ENCODE data around the gene PCNX1. TPM values are rescaled to one million over a fixed set of nuclear protein-coding genes. Genes with fewer than 3 reads are reported as not detected.
"Not testable (repeated sequence)": the region's sequence is repeated elsewhere in the genome, so short reads cannot be mapped to it uniquely, and the experiment has no call there.

The PCNX1 gene
- total RNA-seq, 1 donor from 2014 or later, result 68.8 TPM

DNA sequence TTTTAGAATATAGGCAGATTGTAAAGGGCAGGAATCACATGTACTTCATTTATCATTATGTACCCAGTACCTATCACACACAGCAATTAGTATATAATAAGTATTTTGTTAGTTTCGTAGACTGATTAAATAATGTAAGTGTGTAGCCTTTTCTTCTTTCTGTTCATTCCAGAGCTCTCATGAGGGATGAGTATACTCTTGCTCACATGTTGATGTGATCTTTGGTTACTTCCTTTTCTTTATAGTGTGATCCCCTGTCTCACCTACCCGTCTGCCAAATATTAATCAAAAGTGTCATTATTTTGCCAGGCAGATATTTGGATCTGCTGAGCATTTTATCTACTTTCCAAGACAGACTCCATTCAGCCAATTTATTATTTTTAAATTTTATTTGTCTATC is 156.1 kb downstream of the PCNX1 start:
- Mint-ChIP-seq H3K27ac (ENCODE audit: unreplicated experiment) (no peak overlapping the region), H3K36me3 (ENCODE audit: low read depth, unreplicated experiment) (peaks cover 45% of the 10 kb centered on the region), H3K4me1 (ENCODE audit: unreplicated experiment) (peaks cover 2% of the 10 kb centered on the region), H3K27me3 (ENCODE audit: unreplicated experiment) (no peaks in the 10 kb centered on the region), H3K9me3 (ENCODE audit: unreplicated experiment) (no peaks in the 10 kb centered on the region), H3K4me3 (ENCODE audit: unreplicated experiment) (no peak overlapping the region)
- no peak for DNase-seq (ENCODE audit: low spot score)
- TF ChIP-seq, protein P1, sequence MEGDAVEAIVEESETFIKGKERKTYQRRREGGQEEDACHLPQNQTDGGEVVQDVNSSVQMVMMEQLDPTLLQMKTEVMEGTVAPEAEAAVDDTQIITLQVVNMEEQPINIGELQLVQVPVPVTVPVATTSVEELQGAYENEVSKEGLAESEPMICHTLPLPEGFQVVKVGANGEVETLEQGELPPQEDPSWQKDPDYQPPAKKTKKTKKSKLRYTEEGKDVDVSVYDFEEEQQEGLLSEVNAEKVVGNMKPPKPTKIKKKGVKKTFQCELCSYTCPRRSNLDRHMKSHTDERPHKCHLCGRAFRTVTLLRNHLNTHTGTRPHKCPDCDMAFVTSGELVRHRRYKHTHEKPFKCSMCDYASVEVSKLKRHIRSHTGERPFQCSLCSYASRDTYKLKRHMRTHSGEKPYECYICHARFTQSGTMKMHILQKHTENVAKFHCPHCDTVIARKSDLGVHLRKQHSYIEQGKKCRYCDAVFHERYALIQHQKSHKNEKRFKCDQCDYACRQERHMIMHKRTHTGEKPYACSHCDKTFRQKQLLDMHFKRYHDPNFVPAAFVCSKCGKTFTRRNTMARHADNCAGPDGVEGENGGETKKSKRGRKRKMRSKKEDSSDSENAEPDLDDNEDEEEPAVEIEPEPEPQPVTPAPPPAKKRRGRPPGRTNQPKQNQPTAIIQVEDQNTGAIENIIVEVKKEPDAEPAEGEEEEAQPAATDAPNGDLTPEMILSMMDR (IDR thresholded peaks at IDR 0.05; ENCODE audit: unreplicated experiment), result no peak

DNA sequence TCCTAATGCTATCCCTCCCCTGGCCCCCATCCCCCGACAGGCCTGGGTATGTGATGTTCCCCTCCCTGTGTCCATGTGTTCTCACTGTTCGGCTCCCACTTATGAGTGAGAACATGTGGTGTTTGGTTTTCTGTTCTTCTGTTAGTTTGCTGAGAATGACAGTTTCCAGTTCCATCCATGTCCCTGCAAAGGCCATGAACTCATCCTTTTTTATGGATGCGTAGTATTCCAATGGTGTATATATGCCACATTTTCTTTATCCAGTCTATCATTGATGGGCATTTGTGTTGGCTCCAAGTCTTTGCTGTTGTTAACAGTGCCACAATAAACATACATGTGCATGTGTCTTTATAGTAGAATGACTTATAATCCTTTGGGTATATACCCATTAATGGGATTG is 157.5 kb downstream of the PCNX1 start:
- H3K4me3 Mint-ChIP-seq (ENCODE audit: unreplicated experiment); DNase-seq (ENCODE audit: low spot score); H3K27me3 Mint-ChIP-seq (ENCODE audit: unreplicated experiment); H3K27ac Mint-ChIP-seq (ENCODE audit: unreplicated experiment); H3K9me3 Mint-ChIP-seq (ENCODE audit: unreplicated experiment); H3K4me1 Mint-ChIP-seq (ENCODE audit: unreplicated experiment): not testable (repeated sequence)
- peaks cover 43% of the 10 kb centered on the region for H3K36me3 Mint-ChIP-seq (ENCODE audit: low read depth, unreplicated experiment)

DNA sequence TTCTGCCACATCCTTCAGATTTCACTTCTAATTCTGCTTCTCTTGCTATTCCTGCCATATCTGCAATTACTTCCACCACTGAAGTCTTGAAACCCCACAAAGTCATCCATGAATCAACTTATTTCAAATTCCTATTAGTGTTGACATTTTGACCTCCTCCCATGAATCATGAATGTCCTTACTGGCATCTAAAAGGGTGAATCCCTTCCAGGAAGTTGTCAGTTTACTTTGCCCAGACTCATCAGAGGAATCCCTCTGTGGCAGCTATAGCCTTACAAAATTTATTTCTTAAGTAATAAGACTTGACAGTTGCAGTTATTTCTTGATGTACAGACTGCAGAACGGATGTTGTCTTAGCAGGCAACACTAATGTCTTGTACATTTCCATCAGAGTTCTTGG is 162.9 kb downstream of the PCNX1 start:
- TF ChIP-seq, protein P1 (IDR thresholded peaks at IDR 0.05; ENCODE audit: unreplicated experiment), result no peak

DNA sequence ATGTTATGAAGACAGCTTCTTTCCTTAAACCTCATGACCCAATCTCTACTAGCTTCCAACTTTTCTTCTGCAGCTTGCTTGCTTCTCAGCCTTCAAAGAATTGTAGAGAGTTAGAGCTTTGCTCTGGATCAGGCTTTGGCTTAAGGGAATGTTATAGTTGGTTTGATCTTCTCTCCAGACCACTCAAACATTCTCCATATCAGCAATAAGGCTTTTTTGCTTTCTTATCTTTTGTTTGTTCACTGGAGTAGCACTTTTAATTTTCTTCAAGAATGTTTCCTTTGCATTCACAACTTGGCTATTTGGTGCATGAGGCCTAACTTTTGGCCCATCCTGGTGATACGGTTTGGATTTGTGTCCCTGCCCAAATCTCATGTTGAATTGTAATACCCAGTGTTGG is 163.8 kb downstream of the PCNX1 start:
- TF ChIP-seq, protein P1 (IDR thresholded peaks at IDR 0.05; ENCODE audit: unreplicated experiment), result no peak
- Mint-ChIP-seq H3K9me3 (ENCODE audit: unreplicated experiment) (no peaks in the 10 kb centered on the region), H3K36me3 (ENCODE audit: low read depth, unreplicated experiment) (peaks cover 51% of the 10 kb centered on the region), H3K27me3 (ENCODE audit: unreplicated experiment) (no peaks in the 10 kb centered on the region), H3K27ac (ENCODE audit: unreplicated experiment) (no peak overlapping the region), H3K4me1 (ENCODE audit: unreplicated experiment) (peaks cover 5% of the 10 kb centered on the region), H3K4me3 (ENCODE audit: unreplicated experiment) (no peak overlapping the region)
- no peak for DNase-seq (ENCODE audit: low spot score)

More for the DNA sequence above, 162.9 kb downstream of the PCNX1 start:
- no peak for DNase-seq (ENCODE audit: low spot score)
- Mint-ChIP-seq H3K36me3 (ENCODE audit: low read depth, unreplicated experiment) (peaks cover 54% of the 10 kb centered on the region), H3K9me3 (ENCODE audit: unreplicated experiment) (no peaks in the 10 kb centered on the region), H3K4me1 (ENCODE audit: unreplicated experiment) (peaks cover 5% of the 10 kb centered on the region), H3K4me3 (ENCODE audit: unreplicated experiment) (no peak overlapping the region), H3K27ac (ENCODE audit: unreplicated experiment) (no peak overlapping the region), H3K27me3 (ENCODE audit: unreplicated experiment) (no peaks in the 10 kb centered on the region)

DNA sequence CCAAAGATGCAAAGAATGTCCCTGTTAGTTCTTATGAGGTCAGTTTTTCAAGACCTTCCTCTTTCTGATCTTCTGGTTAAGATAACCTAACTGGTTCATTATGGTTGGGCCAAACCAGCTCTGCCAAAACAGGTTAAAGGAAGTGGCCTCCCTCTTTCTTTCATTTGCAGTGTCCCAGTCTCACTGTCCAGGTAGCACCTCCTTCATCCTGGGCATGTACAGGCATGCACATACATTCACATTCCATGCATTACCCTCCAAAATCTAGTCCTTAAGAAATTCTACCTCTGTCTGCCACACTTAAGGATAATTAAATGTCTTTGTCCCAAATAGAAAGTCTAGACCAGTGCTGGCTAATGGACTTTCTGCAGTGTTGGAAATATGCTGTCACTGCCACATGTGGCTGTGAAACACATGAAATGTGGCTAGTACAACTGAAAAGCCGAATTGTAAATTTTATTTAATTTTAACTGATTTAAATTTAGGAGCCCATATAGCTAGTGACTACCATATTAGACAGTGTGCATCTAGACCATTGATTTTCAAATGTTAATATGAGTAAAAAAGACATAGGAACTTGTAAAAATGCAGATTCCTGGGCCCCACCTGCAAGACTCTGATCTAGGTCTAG is 169.3 kb downstream of the PCNX1 start:
- peaks cover 64% of the 10 kb centered on the region for H3K36me3 Mint-ChIP-seq (ENCODE audit: low read depth, unreplicated experiment)
- no peak overlapping the region for H3K27ac Mint-ChIP-seq (ENCODE audit: unreplicated experiment)
- no peaks in the 10 kb centered on the region for H3K4me1 Mint-ChIP-seq (ENCODE audit: unreplicated experiment)
- no peak overlapping the region for H3K4me3 Mint-ChIP-seq (ENCODE audit: unreplicated experiment)
- H3K27me3 Mint-ChIP-seq (ENCODE audit: unreplicated experiment), result peaks cover 2% of the 10 kb centered on the region
- DNase-seq (ENCODE audit: low spot score), result no peak
- TF ChIP-seq, protein P1 (IDR thresholded peaks at IDR 0.05; ENCODE audit: unreplicated experiment), result no peak
- H3K9me3 Mint-ChIP-seq (ENCODE audit: unreplicated experiment), result no peaks in the 10 kb centered on the region
